Activated gamma-delta T cell treated with Interleukin-2 at 50 U/mL for 16 hours (primary cell): Measurements from ENCODE around the gene DNER.
"Not testable (repeated sequence)": the region's sequence is repeated elsewhere in the genome, so short reads cannot be mapped to it uniquely, and the experiment has no call there.

ENCODE experiments used
- DNase-seq: peaks from one replicate; pipeline ENCODE4 v3.0.0-alpha.2; 2020

DNER gene

DNA sequence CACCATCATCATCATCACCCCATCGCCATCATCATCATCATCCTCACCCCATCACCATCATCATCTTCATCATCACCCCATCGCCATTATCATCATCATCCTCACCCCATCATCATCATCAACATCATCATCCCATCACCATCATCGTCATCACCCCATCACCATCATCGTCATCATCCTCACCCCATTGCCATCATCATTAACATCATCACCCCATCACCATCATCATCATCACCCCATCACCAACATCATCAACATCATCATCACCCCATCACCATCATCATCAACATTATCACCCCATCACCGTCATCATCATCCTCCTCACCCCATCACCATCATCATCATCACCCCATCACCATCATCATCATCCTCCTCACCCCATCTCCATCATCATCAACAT is 151.0 kb downstream of the DNER start:
- no peak for DNase-seq

DNA sequence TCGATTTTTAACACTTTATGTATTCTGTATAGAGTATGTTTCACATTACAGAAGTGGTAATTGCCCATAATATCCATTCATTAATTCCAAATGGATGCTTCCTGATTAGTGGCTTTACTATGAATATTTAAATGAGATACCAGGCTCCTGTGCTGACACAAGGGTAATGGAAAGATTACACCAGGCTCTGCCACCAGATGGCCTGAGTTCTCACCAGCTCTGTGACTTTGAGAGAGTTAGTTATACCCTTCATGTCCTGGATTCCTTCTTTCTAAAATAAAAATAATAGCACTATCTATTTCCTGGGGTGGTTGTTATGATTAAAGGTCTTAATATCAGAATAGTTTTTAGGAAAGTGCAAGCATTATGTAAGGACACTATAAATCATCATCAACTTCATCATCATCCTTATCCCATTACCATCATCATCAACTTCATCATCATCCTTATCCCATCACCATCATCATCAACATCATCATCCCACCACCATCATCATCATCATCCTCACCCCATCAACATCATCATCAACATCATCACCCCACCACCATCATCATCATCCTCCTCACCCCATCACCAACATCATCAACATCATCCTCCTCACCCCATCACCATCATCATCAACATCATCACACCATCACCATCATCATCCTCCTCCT is 151.8 kb downstream of the DNER start:
- DNase-seq: no peak

DNA sequence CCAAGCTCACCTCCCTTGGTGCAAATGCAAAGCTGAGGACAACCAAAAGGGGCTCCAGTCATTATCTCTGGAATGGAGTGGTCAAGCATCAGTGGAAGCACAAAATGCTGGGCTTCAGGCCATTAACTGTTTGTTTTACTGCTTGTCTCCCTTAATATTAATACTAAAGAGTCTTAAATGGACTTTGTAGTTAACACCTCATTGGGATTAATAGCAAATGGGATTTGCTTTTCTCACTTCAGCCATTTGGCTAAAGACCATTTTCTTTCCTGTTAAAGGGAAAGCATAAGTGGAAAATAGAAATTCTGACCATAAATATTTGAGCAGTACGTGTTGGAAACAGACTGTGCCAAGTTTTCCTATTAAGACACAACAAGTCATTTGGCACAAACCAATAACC is 154.4 kb downstream of the DNER start:
- DNase-seq: no peak

DNA sequence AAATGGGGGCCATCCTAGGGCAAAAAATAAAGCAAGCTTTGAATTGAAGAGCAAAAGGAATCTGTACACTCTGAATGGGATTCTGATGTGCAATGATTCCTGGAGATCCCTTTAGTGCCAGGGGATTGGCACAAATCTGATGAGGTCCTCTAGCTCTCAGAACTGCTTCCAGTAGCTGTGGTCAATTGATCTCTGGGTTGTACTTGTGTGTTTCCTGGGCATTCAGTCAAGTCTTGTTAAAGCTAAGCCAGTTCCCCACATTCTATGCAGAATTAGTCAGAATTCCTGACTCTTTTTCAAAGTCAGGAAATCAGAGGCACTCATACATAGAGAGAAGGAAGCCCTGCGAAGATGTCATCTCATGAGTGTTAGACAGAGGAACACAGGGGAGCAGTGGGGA is 161.3 kb downstream of the DNER start:
- DNase-seq: no peak

DNA sequence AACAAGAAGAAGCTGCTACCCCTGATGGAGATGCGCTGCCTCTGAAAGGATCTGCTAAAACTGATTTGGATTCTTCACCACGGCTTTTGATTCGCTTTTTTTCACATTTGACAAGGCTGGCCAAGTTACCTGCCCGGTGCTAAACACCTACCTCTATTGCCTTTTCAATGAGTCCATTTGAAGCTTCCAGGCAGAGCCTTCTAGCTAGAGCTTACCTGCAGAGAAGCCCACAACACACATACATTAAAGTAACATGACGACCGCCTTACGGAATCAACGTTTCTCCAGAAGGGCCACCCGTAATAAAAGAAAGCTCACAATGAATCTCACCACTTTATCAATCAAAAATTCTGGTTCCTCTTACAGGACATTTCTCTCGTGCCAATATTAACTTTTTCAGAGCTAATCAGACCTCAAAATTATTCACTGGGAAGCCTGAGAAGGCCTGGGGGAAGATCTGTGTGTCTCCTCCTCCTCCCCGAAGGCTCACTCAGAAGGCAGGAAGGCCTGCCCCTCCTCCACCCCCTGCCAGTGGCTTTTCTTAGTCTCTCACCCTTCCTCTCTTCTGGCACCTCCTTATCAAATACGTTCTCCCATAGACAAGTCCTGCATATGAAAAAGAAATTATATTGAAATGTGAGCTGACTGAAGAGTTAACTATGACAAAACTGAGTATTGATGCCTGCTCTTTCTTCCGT is 171.0 kb downstream of the DNER start:
- DNase-seq: no peak

DNA sequence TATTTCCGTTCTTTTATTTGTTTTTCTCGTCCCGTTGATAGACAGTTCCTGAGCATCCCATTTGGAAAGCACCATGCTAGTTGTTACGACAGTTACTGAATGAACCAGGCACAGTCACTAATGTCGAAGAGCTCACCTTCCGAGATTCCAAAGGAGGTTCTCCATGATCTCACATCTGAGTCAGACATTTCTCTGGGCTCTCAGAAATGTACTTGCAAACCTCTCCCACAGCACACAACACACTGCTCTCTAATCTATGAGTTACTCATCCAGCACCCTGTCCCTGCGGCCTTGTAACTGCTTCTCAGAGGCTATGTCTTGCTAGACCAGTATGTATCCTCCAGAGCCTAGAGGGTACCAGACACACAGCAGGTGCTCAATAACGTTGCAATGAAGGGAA is 174.7 kb downstream of the DNER start:
- no peak for DNase-seq

DNA sequence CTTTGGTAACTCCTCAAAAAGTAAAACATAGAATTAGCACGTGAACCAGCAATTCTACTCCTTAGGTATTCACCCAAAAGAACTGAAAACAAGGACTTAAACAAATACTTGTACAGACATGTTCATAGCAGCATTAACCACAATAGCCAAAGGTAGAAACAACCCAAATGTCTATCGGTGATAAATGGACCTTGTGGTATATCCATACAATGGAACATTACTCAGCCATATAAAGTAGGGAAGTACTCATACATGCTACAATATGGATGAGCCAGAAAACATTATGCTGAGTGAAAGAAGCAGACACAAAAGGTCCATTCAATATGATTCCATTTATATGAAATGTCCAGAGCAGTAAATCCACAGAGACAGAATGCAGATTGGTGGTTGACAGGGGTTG is 182.8 kb downstream of the DNER start:
- DNase-seq: no peak

DNA sequence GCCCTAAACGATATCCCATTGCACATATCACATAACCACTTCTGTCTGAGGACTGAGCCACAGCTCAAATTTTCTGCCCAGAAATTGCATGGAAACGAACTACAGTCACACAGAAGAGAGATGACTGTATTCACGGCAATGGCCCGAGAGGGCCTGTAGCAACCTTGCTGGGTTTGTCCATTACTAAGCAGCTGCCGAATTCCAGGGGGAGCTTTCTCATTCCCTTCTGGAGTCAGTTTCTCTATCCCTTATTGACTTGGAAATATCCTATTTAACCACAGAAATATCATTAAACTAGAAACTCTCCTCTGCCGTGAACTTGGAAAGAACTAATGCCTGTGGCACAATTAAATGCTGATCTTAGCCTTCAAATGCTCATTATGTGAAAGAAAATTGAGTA is 183.9 kb downstream of the DNER start:
- no peak for DNase-seq

DNA sequence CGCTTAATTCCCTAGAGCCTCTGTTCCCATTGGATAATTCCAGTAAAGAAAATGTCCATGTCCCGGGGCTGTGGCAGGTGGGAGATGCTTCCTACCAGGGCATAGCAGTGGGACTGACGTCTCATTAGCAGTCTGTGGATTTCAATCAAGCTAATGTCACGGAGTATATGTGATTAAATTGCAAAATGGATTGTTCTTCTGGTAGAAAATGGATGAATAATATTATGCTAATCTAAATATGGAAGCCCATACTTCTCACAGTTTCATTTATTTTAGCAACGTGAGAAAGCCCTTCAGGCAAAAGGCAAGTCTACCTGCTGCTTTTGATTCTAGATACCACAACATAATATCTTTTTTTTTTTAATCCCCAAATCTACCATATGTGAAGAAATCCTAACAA is 185.5 kb downstream of the DNER start:
- no peak for DNase-seq

DNA sequence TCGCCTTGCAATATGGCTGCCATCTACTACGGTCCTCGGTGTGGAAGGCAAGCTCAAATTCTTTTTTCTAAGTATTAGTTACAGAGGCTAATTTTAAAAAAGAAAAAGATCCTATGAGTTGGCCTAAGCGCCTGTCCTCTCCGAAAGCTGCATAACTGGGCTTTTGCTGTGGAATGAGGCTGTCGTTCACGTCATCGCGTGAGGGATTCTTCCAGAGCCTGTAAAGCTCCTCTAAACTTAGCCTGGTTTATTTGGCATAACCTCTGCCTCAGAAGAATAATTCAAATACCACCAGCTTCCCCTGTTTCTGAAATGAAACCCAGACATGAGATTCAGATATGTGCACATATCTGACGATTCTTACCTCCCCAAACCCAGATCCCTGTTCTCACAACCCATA is 187.4 kb downstream of the DNER start:
- DNase-seq: no peak

DNA sequence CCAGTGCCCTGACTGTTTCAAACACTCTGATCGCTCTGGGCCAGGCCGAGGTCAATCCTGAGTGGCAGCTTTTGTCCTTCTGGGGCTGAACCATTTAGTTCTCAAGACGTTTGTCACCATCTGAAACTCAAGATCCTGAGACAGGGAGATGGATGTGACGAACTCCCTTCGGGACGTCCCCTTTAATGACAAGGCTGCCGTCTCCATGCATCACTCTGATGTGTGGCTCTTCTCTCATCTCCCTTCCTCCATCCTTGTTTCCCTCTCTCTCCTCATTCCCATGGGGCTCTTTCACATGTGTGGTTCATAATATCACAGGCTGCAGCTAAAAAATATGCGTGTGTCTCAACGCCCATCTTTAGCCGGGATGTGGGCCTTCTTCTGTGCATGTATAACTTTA is 189.6 kb downstream of the DNER start:
- no peak for DNase-seq

DNA sequence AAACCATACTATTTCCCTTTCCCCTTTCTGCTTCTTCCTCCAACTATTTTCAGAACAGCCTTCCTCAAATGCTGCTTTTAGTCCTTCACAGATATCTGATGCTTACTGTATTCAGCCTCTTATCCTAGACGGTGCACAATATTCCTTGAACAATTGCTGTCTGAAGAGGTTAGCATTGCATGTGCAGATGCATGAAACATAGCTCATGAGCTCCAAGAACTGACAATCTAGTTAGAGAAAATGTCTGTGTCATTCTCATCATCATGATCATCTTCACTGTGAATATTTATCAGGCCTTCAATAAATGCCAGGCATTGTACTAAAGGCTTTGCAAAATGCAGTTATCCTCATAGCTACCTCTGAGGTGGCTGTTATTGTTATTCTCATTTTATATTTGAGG is 190.7 kb downstream of the DNER start:
- DNase-seq: no peak

DNA sequence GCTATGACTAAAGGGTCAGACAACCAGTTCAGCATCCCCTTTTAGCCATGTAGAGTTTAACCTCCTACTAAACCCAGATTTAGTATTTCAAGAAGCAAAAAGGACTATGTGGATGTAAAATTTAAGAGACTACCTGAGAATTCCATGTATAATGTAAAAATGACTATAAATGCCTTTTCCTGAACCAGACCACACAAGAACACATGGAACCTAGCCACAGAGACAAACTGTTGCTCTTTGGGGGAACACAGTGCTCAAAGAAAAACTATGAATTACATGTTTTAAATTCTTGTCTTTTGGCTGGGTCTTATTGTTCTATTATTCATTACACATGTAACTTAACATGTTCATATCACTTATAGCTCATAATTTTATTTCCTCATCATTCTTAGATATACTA is 192.8 kb downstream of the DNER start:
- DNase-seq: no peak

DNA sequence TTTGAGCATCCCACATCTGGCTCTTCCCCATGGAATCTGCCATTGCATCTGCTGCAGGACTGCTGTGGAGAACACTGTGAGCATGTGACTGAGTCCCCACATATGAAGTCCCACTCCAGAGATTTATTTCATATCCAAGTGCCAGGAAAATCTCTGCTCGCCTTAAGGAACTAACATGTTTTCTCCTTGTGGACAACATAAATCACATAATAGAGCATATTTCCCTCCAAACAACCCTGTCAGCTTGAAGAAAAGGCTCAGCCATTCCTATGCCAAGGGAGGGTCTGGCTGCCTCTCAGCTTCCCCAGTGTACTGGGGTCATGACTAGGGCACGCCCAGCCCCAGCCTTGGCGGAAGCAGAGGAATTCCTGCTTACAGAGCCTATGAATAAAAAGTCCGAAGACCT is 193.7 kb downstream of the DNER start:
- DNase-seq: no peak

DNA sequence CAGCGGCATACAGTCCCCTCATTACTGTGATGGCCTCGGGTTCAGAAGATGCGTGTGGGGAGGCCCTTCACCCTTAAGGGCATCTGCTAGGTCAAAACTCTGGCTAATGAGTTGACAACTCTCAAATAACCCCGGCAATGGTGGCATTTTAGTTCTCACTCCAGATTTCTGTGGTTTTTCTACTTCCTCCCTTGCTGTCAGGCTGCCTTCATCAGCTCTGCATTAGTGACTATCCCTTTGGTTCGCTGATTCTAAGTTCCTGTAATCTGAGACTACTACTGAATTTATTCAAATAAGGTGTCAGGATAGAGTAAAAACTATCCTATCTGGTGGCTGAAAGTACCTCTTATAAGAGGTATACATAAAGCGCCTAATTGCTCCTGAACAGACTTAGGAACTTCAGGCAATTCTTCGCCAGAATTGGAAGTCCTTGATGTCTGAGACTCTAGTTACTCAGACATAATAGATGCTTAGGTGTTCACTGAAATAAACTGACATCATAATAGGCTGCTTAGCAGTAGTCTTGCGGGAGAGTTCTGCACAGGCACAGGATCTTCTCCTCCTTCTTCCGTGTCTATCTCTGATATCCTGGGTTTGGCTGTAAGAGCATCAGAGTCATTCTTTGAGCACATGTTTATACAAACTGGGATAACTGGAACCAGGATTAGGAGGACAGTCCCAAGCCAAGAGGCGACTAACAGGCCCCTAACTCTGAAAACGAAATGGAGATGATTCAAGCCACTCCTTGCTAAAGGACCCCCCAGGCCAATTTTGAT is 194.5 kb downstream of the DNER start:
- no peak for DNase-seq

DNA sequence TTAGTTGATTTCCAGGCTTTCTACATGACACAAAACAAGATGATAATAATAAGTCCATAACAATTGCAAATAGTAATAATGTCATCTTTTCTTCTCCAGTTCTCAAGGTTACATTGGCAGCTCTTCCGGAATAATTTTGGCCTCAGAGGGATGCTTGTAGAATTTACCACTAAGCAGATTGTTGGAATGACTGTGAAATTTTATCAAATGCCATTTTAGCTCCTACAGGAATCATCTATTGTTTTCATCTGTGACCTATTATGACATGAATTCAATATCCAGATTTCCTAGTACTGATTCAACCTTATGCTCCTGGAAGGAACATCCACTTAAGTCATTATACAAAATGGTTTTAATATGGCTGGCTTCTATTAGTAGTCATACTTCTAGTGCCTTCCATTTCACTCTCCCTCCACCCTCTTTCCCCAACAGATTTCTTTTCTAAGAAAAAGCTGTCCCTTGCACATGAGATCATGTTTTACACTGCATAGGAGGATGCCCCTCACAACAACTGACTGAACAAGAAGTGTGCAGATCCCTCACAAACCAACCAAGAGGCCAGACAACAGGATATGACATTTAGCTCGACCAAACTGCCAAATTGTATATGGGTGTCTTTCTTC is 200.0 kb downstream of the DNER start:
- DNase-seq: no peak

DNA sequence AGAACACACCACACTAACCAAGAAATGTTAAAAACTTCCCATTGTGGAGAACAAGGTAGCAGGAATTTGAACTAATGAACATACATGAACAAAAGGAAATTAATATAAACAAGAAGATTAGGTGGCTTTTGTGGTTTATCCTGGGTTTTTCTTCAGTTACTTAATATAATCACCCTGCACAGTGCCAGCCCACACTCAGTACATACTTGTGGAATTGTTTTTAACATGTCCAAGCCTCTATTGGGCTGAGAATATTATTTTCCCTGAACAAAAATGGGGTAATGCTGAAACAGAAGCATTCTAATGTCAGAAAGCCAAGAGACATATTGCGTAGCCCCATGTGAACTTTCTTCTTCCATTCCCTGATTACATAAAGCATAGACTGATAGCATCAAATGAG is 202.8 kb downstream of the DNER start:
- no peak for DNase-seq

DNA sequence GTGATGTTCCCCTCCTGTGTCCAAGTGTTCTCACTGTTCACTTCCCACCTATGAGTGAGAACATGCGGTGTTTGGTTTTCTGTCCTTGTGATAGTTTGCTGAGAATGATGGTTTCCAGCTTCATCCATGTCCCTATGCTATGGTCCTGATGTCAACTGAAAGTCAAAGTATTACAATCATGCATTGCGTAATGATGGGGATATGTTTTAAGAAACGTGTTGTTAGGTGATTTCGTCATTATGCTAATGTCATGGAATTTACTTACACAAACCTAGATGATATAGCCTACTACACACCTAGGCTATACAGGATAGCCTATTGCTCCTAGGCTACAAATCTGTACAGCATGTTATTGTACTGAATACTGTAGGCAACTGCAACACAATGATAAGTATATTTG is 207.7 kb downstream of the DNER start:
- not testable (repeated sequence) for DNase-seq

DNA sequence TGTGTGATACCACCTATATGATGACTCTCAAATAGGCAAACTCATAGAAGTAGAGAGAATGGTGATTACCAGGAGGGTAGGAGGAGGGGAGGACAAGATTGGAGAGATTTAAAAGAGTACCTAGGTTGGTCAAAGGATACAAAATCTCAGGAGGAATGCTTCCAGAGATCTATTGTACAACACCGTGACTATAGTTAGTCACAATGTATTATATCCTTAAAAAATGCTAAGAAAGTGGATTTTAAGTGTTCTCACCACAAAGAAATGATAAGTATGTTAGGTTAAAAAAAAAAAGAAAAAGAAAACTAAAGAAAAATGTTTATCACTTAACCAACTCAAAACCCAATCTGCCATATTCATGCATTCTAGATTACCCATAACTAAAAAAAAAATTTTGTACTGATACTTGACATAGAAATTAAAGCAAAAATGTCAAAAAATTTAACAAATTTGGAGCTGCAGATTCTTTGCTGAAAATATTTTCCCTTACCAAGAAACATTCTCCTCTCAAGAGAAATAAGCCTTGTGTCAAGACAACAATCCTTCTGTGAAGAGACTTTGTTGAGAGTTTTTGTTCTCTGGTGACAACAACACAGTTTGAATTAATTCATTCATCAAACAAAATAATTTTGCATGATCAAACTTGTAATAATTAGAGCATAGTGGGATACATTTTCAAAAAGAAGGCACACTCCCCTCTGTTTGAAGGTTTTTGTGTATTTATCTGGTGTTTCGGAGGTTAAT is 213.1 kb downstream of the DNER start:
- no peak for DNase-seq

DNA sequence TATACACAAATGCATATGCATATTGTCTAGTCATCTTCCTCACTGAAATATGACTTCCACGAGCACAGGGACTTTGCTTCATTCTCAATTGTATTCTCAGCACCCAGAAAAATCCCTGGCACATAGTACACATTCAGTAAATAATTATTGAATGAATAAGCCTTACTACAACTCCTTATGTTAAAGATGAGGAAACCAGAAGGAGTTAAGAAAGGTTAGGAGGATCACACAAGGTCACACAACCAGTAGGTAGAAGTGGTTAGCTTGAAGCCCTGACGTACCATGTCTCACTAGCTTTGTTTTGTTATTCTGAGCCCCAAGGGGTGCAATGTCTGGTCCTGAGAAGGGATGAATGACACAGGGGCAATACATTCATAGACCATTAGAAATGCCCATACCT is 222.3 kb downstream of the DNER start:
- no peak for DNase-seq

DNA sequence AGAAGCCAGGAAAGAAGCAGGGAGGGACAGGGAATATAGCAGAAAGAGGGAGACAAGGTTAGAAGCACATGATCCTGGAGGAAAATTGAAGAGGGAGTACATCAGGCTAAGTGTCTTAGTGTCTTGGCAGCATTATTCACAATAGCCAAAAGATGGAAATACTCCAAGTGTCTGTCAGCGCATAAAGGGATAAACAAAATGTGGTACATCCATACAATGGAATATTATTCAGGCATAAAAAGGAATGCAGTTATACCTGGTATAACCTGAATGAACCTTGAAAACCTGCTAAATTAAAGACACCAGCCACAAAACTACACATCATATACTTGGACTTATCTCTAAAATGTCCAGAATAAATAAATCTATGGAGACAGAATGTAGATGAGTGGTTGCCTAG is 224.2 kb downstream of the DNER start:
- no peak for DNase-seq

DNA sequence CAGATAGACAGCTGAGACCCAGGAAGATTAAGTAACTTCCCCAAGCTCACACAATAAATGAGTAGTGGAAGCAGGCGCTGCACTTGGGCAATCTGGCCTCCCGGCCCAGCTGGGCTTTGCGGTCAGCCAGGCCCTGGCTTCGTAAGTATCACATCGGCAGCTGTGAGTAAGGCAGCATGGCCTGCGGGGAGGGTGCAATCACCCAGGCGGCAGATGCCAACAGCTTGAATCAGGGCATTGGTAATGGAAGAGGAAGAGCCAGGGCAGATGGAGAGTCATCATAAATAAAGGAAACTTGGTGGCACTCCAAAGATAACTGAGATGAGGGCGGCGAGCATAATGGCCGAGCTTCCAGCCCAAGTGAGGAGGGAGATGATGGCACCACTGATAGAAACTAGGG is 225.3 kb downstream of the DNER start:
- no peak for DNase-seq

DNA sequence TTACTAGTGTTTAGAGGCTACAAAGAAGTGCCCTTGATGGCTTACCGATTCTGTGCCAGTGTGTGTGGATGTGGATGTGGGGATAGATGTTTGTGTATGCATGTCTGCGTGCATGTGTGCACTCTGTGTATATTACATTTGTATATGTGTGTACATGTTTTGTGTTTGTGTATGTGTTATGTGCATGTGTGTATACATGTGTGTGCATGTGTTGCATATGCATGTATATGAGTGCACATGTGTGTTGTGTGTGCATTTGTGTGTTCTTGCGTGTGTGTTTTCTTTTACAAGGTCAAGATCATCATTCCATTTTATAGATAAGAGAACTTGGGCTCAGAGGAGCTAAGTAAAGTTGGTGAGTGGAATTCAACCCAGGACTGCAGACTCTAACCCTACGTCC is 226.1 kb downstream of the DNER start:
- no peak for DNase-seq
